ENCODE data around the gene AATK. TPM values are rescaled to one million over a fixed set of nuclear protein-coding genes. Genes with fewer than 3 reads are reported as not detected.

The AATK gene
- total and polyA plus RNA-seq, 2 experiments from 2014 or later: 0.25 to 1.6 TPM

GRCh38 chr17:81071761-81072741 lies 94.0 kb downstream of the AATK start:
- Histone ChIP-seq H3F3A (ENCODE audit: insufficient read depth) (no peaks in the 10 kb centered on the region), H3K36me3 (ENCODE audit: low read depth) (no peaks in the 10 kb centered on the region), H3K79me2 (ENCODE audit: insufficient read depth) (0 out of 2 replicates have a peak, but pooled peaks cover 5% of the 10 kb centered on the region), H3K9me3 (ENCODE audit: low read depth) (no peaks in the 10 kb centered on the region), H3K9me2 (ENCODE audit: insufficient read depth) (no peaks in the 10 kb centered on the region), H3K27ac (no peak overlapping the region), H3K27me3 (replicated peaks; ENCODE audit: insufficient read depth) (no peaks in the 10 kb centered on the region), H3K9ac (no peak overlapping the region), H4K20me1 (ENCODE audit: insufficient read depth) (no peaks in the 10 kb centered on the region), H3K4me2 (ENCODE audit: unreplicated experiment) (no peak overlapping the region), H3K4me3 (no peak overlapping the region), H2AFZ (no peak overlapping the region), H3K4me1 (ENCODE audit: insufficient read depth) (no peaks in the 10 kb centered on the region)
- no peak for DNase-seq
- WGBS, 2 experiments (ENCODE audit: low coverage in 1 of 2, low lambda C conversion rate in 2 of 2, missing lambda C conversion rate in 2 of 2): 89 to 92% methylated on average over 35 to 39 of the region's 39 CpGs
- in situ Hi-C loops (cut with MboI): no loop called here
- TF ChIP-seq EZH2 (IDR thresholded peaks at IDR 0.05; ENCODE audit: insufficient read depth, poor library complexity, severe bottlenecking): no peak
- TF ChIP-seq EZH2phosphoT487 (IDR thresholded peaks at IDR 0.05; ENCODE audit: insufficient read depth, low read depth): no peak

GRCh38 chr17:81070541-81071246 lies 95.3 kb downstream of the AATK start:
- Histone ChIP-seq H3K27me3 (replicated peaks; ENCODE audit: insufficient read depth) (no peaks in the 10 kb centered on the region), H3K4me2 (ENCODE audit: unreplicated experiment) (no peak overlapping the region), H3F3A (ENCODE audit: insufficient read depth) (no peaks in the 10 kb centered on the region), H3K36me3 (ENCODE audit: low read depth) (no peaks in the 10 kb centered on the region), H4K20me1 (ENCODE audit: insufficient read depth) (no peaks in the 10 kb centered on the region), H2AFZ (no peak overlapping the region), H3K27ac (no peak overlapping the region), H3K9me3 (ENCODE audit: low read depth) (no peaks in the 10 kb centered on the region), H3K4me1 (ENCODE audit: insufficient read depth) (no peaks in the 10 kb centered on the region), H3K79me2 (ENCODE audit: insufficient read depth) (peaks cover 5% of the 10 kb centered on the region; the same call in 1 of the 2 replicates), H3K4me3 (no peak overlapping the region), H3K9me2 (ENCODE audit: insufficient read depth) (no peaks in the 10 kb centered on the region), H3K9ac (no peak overlapping the region)
- in situ Hi-C loops (cut with MboI): no loop called here
- TF ChIP-seq EZH2 (IDR thresholded peaks at IDR 0.05; ENCODE audit: insufficient read depth, poor library complexity, severe bottlenecking): no peak
- TF ChIP-seq EZH2phosphoT487 (IDR thresholded peaks at IDR 0.05; ENCODE audit: insufficient read depth, low read depth): no peak
- 91 to 93% methylated on average over 22 to 25 of the region's 25 CpGs for WGBS, 2 experiments (ENCODE audit: low coverage in 1 of 2, low lambda C conversion rate in 2 of 2, missing lambda C conversion rate in 2 of 2)
- no peak for DNase-seq

- DNase-seq: no peak
- H4K20me1 ChIP-seq (ENCODE audit: insufficient read depth): no peaks in the 10 kb centered on the region
These were observed 96.8 kb downstream of the AATK start for GRCh38 chr17:81069135-81069645.

More at GRCh38 chr17:81069135-81069645, 96.8 kb downstream of the AATK start:
- peaks cover 10% of the 10 kb centered on the region for H3K4me1 ChIP-seq (ENCODE audit: insufficient read depth)
- H3F3A ChIP-seq (ENCODE audit: insufficient read depth): peaks cover 4% of the 10 kb centered on the region; the same call in 1 of the 2 replicates
- in situ Hi-C loops (cut with MboI): no loop called here
- H3K27ac ChIP-seq: no peak overlapping the region
- H3K36me3 ChIP-seq (ENCODE audit: low read depth): no peaks in the 10 kb centered on the region
- TF ChIP-seq EZH2phosphoT487 (IDR thresholded peaks at IDR 0.05; ENCODE audit: insufficient read depth, low read depth) (no peak), EZH2 (IDR thresholded peaks at IDR 0.05; ENCODE audit: insufficient read depth, poor library complexity, severe bottlenecking) (no peak)
- H3K9me3 ChIP-seq (ENCODE audit: low read depth): no peaks in the 10 kb centered on the region
- no peak overlapping the region for H2AFZ ChIP-seq
- 70 to 74% methylated on average over 23 of the region's 23 CpGs for WGBS, 2 experiments (ENCODE audit: low coverage in 1 of 2, low lambda C conversion rate in 2 of 2, missing lambda C conversion rate in 2 of 2)
- peaks cover 5% of the 10 kb centered on the region; the same call in 1 of the 2 replicates for H3K79me2 ChIP-seq (ENCODE audit: insufficient read depth)
- H3K27me3 ChIP-seq (replicated peaks; ENCODE audit: insufficient read depth): no peaks in the 10 kb centered on the region
- H3K4me3 ChIP-seq: no peak overlapping the region
- no peak overlapping the region for H3K9ac ChIP-seq
- H3K9me2 ChIP-seq (ENCODE audit: insufficient read depth): no peaks in the 10 kb centered on the region
- H3K4me2 ChIP-seq (ENCODE audit: unreplicated experiment): no peak overlapping the region
